ENCODE measurements around the gene CPEB3.
"Not testable (repeated sequence)": the region's sequence is repeated elsewhere in the genome, so short reads cannot be mapped to it uniquely, and the experiment has no call there.

Gene CPEB3

GRCh38 chr10:92142512-92142911 lies 148.4 kb downstream of the CPEB3 start:
- no peak for DNase-seq (ENCODE audit: low read depth)

GRCh38 chr10:92141147-92141546 lies 149.7 kb downstream of the CPEB3 start:
- not testable (repeated sequence) for DNase-seq (ENCODE audit: low read depth)

GRCh38 chr10:92134049-92134448 lies 156.8 kb downstream of the CPEB3 start:
- not testable (repeated sequence) for DNase-seq (ENCODE audit: low read depth)

GRCh38 chr10:92131275-92131820 lies 159.5 kb downstream of the CPEB3 start:
- no peak for DNase-seq (ENCODE audit: low read depth)

GRCh38 chr10:92130622-92131274 lies 160.1 kb downstream of the CPEB3 start:
- no peak for DNase-seq (ENCODE audit: low read depth)

GRCh38 chr10:92126100-92126650 lies 164.7 kb downstream of the CPEB3 start:
- no peak for DNase-seq (ENCODE audit: low read depth)

GRCh38 chr10:92125144-92125543 lies 165.7 kb downstream of the CPEB3 start:
- no peak for DNase-seq (ENCODE audit: low read depth)

- DNase-seq (ENCODE audit: low read depth) = no peak
These were observed 166.2 kb downstream of the CPEB3 start for GRCh38 chr10:92124616-92125143.

- no peak for DNase-seq (ENCODE audit: low read depth)
These were observed 166.9 kb downstream of the CPEB3 start for GRCh38 chr10:92124020-92124419.

- no peak for DNase-seq (ENCODE audit: low read depth)
These were observed 167.9 kb downstream of the CPEB3 start for GRCh38 chr10:92122941-92123450.

- no peak for DNase-seq (ENCODE audit: low read depth)
These were observed 169.0 kb downstream of the CPEB3 start for GRCh38 chr10:92121686-92122492.

GRCh38 chr10:92119340-92119739 lies 171.5 kb downstream of the CPEB3 start:
- no peak for DNase-seq (ENCODE audit: low read depth)

- not testable (repeated sequence) for DNase-seq (ENCODE audit: low read depth)
These were observed 176.0 kb downstream of the CPEB3 start for GRCh38 chr10:92114917-92115316.

- no peak for DNase-seq (ENCODE audit: low read depth)
These were observed 176.8 kb downstream of the CPEB3 start for GRCh38 chr10:92113911-92114600.

GRCh38 chr10:92112462-92112861 lies 178.4 kb downstream of the CPEB3 start:
- no peak for DNase-seq (ENCODE audit: low read depth)

GRCh38 chr10:92111336-92111939 lies 179.4 kb downstream of the CPEB3 start:
- DNase-seq (ENCODE audit: low read depth) = no peak

- DNase-seq (ENCODE audit: low read depth) = no peak
These were observed 180.7 kb downstream of the CPEB3 start for GRCh38 chr10:92110039-92110794.

GRCh38 chr10:92108747-92109146 lies 182.1 kb downstream of the CPEB3 start:
- no peak for DNase-seq (ENCODE audit: low read depth)

GRCh38 chr10:92108120-92108519 lies 182.8 kb downstream of the CPEB3 start:
- no peak for DNase-seq (ENCODE audit: low read depth)

- no peak for DNase-seq (ENCODE audit: low read depth)
These were observed 187.3 kb downstream of the CPEB3 start for GRCh38 chr10:92103376-92104090.
